Ecto neural progenitor cell (in vitro differentiated cells): ENCODE results near the gene KCNE4.

Source experiments
- DNase-seq: peaks from one replicate; pipeline ENCODE4 v3.0.0-alpha.2; 2018; ENCODE audit warnings: low spot score

KCNE4 gene

GRCh38 chr2:223086370-223086981 is 34.5 kb downstream of the KCNE4 start:
- DNase-seq: no peak

GRCh38 chr2:223087466-223087865 is 35.5 kb downstream of the KCNE4 start:
- DNase-seq: no peak

- DNase-seq: no peak
These were observed 36.9 kb downstream of the KCNE4 start for GRCh38 chr2:223088866-223089265.

GRCh38 chr2:223090039-223090438 is 38.0 kb downstream of the KCNE4 start:
- no peak for DNase-seq

- no peak for DNase-seq
These were observed 38.7 kb downstream of the KCNE4 start for GRCh38 chr2:223090540-223091235.

- no peak for DNase-seq
These were observed 40.7 kb downstream of the KCNE4 start for GRCh38 chr2:223092667-223093066.

- no peak for DNase-seq
These were observed 41.6 kb downstream of the KCNE4 start for GRCh38 chr2:223093436-223094241.

- no peak for DNase-seq
These were observed 43.2 kb downstream of the KCNE4 start for GRCh38 chr2:223095207-223095606.

GRCh38 chr2:223096235-223096970 is 44.4 kb downstream of the KCNE4 start:
- no peak for DNase-seq

GRCh38 chr2:223097888-223098383 is 45.9 kb downstream of the KCNE4 start:
- DNase-seq: no peak

- DNase-seq: no peak
These were observed 47.6 kb downstream of the KCNE4 start for GRCh38 chr2:223099561-223099960.

- no peak for DNase-seq
These were observed 48.1 kb downstream of the KCNE4 start for GRCh38 chr2:223100061-223100511.

GRCh38 chr2:223101340-223102039 is 49.5 kb downstream of the KCNE4 start:
- DNase-seq: peak; percentile 51

GRCh38 chr2:223102040-223102400 is 50.0 kb downstream of the KCNE4 start:
- DNase-seq: no peak

- no peak for DNase-seq
These were observed 50.5 kb downstream of the KCNE4 start for GRCh38 chr2:223102450-223102849.

- DNase-seq: no peak
These were observed 52.5 kb downstream of the KCNE4 start for GRCh38 chr2:223104336-223105132.
